ENCODE results near the gene GPR17. TPM values are rescaled to one million over a fixed set of nuclear protein-coding genes. Genes with fewer than 3 reads are reported as not detected.
A peak's percentile ranks its signal among the peaks of the same experiment; 100 is the strongest.

The GPR17 gene
- total and polyA plus RNA-seq, 9 of the 15 experiments (the other 6 are each of a cell fraction or from before 2014, with no cell fraction given): not detected

- no peaks in the 10 kb centered on the region for H3K36me3 ChIP-seq (ENCODE audit: control insufficient read depth, insufficient read depth, low read length)
- no peaks in the 10 kb centered on the region for H3K9me1 ChIP-seq (ENCODE audit: control insufficient read depth, insufficient read depth, low read length)
- H3K79me2 ChIP-seq (ENCODE audit: control insufficient read depth, insufficient read depth, low read length): no peaks in the 10 kb centered on the region
- FAIRE-seq: peak; percentile 46
- ChIA-PET POLR2A (no interaction called here), CTCF (ENCODE audit: low intra/inter-chr PET ratio) (no interaction called here)
- peaks cover 4% of the 10 kb centered on the region; the same call in 1 of the 2 replicates for H3K9me3 ChIP-seq (replicated peaks; ENCODE audit: control insufficient read depth, insufficient read depth, low read depth, low read length)
- intact Hi-C loops (cut with micrococcal nuclease): no loop called here
- DNase-seq (ENCODE audit: extremely low read depth in 1 of 4, low spot score in 3 of 4): peak in 1 of 4 experiments; percentile 5
- no peaks in the 10 kb centered on the region for H4K20me1 ChIP-seq (replicated peaks; ENCODE audit: control insufficient read depth, insufficient read depth, low read length)
- peak overlapping the region; percentile 63; the same call in 1 of the 2 replicates for H2AFZ ChIP-seq (ENCODE audit: low read depth, low read length)
- WGBS (ENCODE audit: insufficient coverage, low coverage, missing lambda C conversion rate): 13% methylated on average over 15 of the region's 15 CpGs
- TF ChIP-seq ZFX (CRISPR knock-in tag; IDR thresholded peaks at IDR 0.05) (no peak), HDAC3 (IDR thresholded peaks at IDR 0.05; ENCODE audit: borderline replicate concordance, partially characterized antibody) (no peak), PHTF2 (CRISPR knock-in tag; IDR thresholded peaks at IDR 0.05) (no peak), KDM4B (IDR thresholded peaks at IDR 0.05; ENCODE audit: borderline replicate concordance in 2 of 2, low read depth in 1 of 2) (no peak), CUX1 (CRISPR knock-in tag; IDR thresholded peaks at IDR 0.05) (no peak)
- peak overlapping the region in 1 of 2 experiments; percentile 85; a peak in 2 of 4 replicates for H3K9ac ChIP-seq (ENCODE audit: insufficient read depth in 1 of 2, low read depth in 2 of 2, low read length in 2 of 2)
- no TSS peak for BruUV-seq (replicated peaks)
- in situ Hi-C loops (cut with MboI): no loop called here
- peaks cover 0 to 11% of the 10 kb centered on the region in 2 experiments; a peak in 3 of 5 replicates for H3K4me1 ChIP-seq (replicated peaks in 1 of 2; ENCODE audit: control insufficient read depth in 2 of 2, insufficient read depth in 2 of 2, low read length in 2 of 2)
- peaks cover 20 to 45% of the 10 kb centered on the region in 2 experiments for H3K27me3 ChIP-seq (ENCODE audit: control insufficient read depth in 2 of 2, insufficient read depth in 2 of 2, low read length in 2 of 2)
- no peak overlapping the region for H3K4me3 ChIP-seq
- H3K27ac ChIP-seq (ENCODE audit: extremely low read depth, low read depth, low read length): no peak overlapping the region
- no peak for ATAC-seq
- H3K4me2 ChIP-seq (ENCODE audit: insufficient read depth, low read length): no peak overlapping the region
Measured at GRCh38 chr2:127683757-127684156, 37.8 kb downstream of the GPR17 start.

All from K562 (cell line).